Immature natural killer cell (primary cell): ENCODE results near the gene GUCY1A2. TPM values are rescaled to one million over a fixed set of nuclear protein-coding genes. Genes with fewer than 3 reads are reported as not detected.

Source experiments
- DNase-seq, 3 donors: peaks; one replicate each; pipeline ENCODE4 v3.0.0; 2022; ENCODE audit warnings: mixed read lengths in 1 of 3
- H3K27ac Mint-ChIP-seq, 6 donors: one replicate each; pipeline ENCODE4 v1.8.0; 2020; ENCODE audit warnings: mixed read lengths in 6 of 6, mild to moderate bottlenecking in 5 of 6, inconsistent platforms in 4 of 6, moderate library complexity in 3 of 6
- H3K27me3 Mint-ChIP-seq, 3 donors: one replicate each; pipeline ENCODE4 v1.8.0; 2020 to 2021; ENCODE audit warnings: low read depth in 3 of 3, mild to moderate bottlenecking in 3 of 3, mixed read lengths in 3 of 3, moderate library complexity in 3 of 3, inconsistent platforms in 1 of 3
- H3K36me3 Mint-ChIP-seq, 3 donors: one replicate each; pipeline ENCODE4 v1.8.0; 2020; ENCODE audit warnings: mixed read lengths in 3 of 3, inconsistent platforms in 2 of 3, mild to moderate bottlenecking in 2 of 3
- H3K4me1 Mint-ChIP-seq, 2 donors: one replicate each; pipeline ENCODE4 v1.8.0; 2020; ENCODE audit warnings: inconsistent platforms in 2 of 2, mild to moderate bottlenecking in 2 of 2, mixed read lengths in 2 of 2, moderate library complexity in 1 of 2
- H3K4me3 Mint-ChIP-seq, 5 donors: one replicate each; pipeline ENCODE4 v1.8.0; 2020; ENCODE audit warnings: mild to moderate bottlenecking in 5 of 5, mixed read lengths in 5 of 5, inconsistent platforms in 3 of 5, moderate library complexity in 3 of 5
- H3K9me3 Mint-ChIP-seq, 6 donors: one replicate each; pipeline ENCODE4 v1.8.0; 2020; ENCODE audit warnings: mild to moderate bottlenecking in 6 of 6, mixed read lengths in 6 of 6, inconsistent platforms in 4 of 6, moderate library complexity in 3 of 6
- polyA plus RNA-seq, 3 donors: library from polyadenylated mRNA; unstranded; fragments of 300-500 nt; fragmentation: Illumina TruSeq; gene quantifications; one replicate each; pipeline ENCODE4 v1.2.3, GENCODE V29; 2021

GUCY1A2 gene
- polyA plus RNA-seq, 3 donors from 2014 or later, result not detected

DNA sequence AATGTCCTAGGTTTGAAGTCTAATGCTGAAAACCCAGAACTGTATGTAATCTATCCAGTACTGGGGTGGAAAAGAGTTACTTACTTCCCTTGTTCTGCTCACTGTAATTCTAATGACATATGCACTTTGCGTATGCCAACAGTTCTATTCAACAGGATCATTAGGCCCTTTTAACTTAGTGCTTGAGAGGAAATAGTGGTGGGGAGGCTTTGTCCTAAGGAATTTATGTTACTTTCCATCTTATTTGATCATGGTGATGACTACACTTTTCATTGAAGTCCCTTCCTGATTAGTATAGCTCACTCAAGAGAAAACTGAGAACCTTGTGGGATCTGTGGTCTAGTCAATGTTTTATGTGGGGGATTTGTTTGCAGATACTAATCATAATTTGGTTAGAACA, 348.2 kb downstream of the GUCY1A2 start:
- H3K9me3 Mint-ChIP-seq, result peaks cover 17 to 47% (median 21%) of the 10 kb centered on the region in 6 donors
- no peak for DNase-seq

GRCh38 chr11:106668147-106668546, 350.1 kb downstream of the GUCY1A2 start:
- Mint-ChIP-seq H3K27ac (no peak overlapping the region), H3K4me3 (no peak overlapping the region), H3K4me1 (no peaks in the 10 kb centered on the region), H3K36me3 (peaks cover 0 to 8% (median 3%) of the 10 kb centered on the region in 3 donors), H3K27me3 (no peaks in the 10 kb centered on the region), H3K9me3 (peaks cover 20 to 50% (median 25%) of the 10 kb centered on the region in 6 donors)
- no peak for DNase-seq

More for the DNA sequence above, 348.2 kb downstream of the GUCY1A2 start:
- peaks cover 0 to 8% (median 0%) of the 10 kb centered on the region in 3 donors for H3K36me3 Mint-ChIP-seq
- no peaks in the 10 kb centered on the region for H3K27me3 Mint-ChIP-seq
- H3K4me3 Mint-ChIP-seq, result no peak overlapping the region
- H3K27ac Mint-ChIP-seq, result no peak overlapping the region
- no peaks in the 10 kb centered on the region for H3K4me1 Mint-ChIP-seq

GRCh38 chr11:106656646-106657045, 361.6 kb downstream of the GUCY1A2 start:
- Mint-ChIP-seq H3K4me1 (no peaks in the 10 kb centered on the region), H3K36me3 (no peaks in the 10 kb centered on the region), H3K27ac (no peak overlapping the region), H3K9me3 (peaks cover 0 to 57% (median 18%) of the 10 kb centered on the region in 6 donors), H3K27me3 (peaks cover 0 to 3% (median 0%) of the 10 kb centered on the region in 3 donors), H3K4me3 (no peak overlapping the region)
- DNase-seq, result no peak

DNA sequence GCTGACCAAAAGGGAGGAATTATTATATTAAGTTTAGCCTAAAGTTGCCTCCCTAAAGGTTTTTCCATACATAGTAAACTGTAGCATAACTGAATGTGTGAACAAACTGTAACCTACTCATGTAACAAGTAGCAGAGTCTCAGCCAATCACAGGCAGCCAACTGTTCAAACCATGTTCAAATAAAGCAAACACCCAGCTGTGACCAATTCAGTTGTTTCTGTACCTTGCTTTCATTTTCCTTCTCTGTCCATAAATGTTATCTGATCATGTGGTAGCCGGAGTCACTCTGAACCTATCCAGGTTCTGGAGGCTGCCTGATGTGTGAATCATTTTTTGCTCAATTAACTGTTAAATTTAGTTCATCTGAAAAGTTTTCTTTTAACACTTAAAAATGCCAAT, 373.5 kb downstream of the GUCY1A2 start:
- Mint-ChIP-seq H3K9me3 (peaks cover 6 to 35% (median 14%) of the 10 kb centered on the region in 6 donors), H3K4me1 (no peaks in the 10 kb centered on the region), H3K36me3 (no peaks in the 10 kb centered on the region), H3K27ac (no peak overlapping the region), H3K27me3 (peaks cover 0 to 1% (median 0%) of the 10 kb centered on the region in 3 donors), H3K4me3 (no peak overlapping the region)
- DNase-seq, result no peak

GRCh38 chr11:106642331-106642730, 375.9 kb downstream of the GUCY1A2 start:
- H3K27ac Mint-ChIP-seq, result no peak overlapping the region
- peaks cover 0 to 1% (median 0%) of the 10 kb centered on the region in 3 donors for H3K27me3 Mint-ChIP-seq
- H3K4me3 Mint-ChIP-seq, result no peak overlapping the region
- peaks cover 6 to 25% (median 9%) of the 10 kb centered on the region in 6 donors for H3K9me3 Mint-ChIP-seq
- H3K4me1 Mint-ChIP-seq, result no peaks in the 10 kb centered on the region
- no peaks in the 10 kb centered on the region for H3K36me3 Mint-ChIP-seq
- no peak for DNase-seq

GRCh38 chr11:106632283-106632682, 386.0 kb downstream of the GUCY1A2 start:
- H3K9me3 Mint-ChIP-seq, result peaks cover 15 to 40% (median 20%) of the 10 kb centered on the region in 6 donors
- H3K4me1 Mint-ChIP-seq, result no peaks in the 10 kb centered on the region
- H3K27ac Mint-ChIP-seq, result no peak overlapping the region
- H3K36me3 Mint-ChIP-seq, result no peaks in the 10 kb centered on the region
- no peak for DNase-seq
- no peaks in the 10 kb centered on the region for H3K27me3 Mint-ChIP-seq
- no peak overlapping the region for H3K4me3 Mint-ChIP-seq

DNA sequence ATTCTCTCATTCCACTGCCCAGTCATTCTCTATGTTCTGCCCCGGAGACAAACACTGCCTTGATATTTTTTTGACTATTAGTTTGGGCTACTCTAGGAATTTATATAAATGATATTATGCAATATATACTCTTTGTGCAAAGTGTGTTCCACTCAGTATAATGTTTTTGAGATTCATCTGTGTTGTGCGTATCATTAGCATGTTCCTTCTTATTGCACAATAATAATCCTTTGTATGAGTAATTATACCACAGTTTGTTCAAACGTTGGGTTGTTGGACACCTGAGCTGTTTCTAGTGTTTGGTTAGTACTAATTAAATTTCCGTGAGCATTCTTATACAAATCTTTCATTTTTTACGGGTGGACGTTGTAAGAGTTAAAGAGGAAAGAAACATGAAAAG, 390.6 kb downstream of the GUCY1A2 start:
- Mint-ChIP-seq H3K4me1 (no peaks in the 10 kb centered on the region), H3K27me3 (no peaks in the 10 kb centered on the region), H3K9me3 (peaks cover 20 to 57% (median 28%) of the 10 kb centered on the region in 6 donors), H3K4me3 (no peak overlapping the region), H3K36me3 (no peaks in the 10 kb centered on the region), H3K27ac (no peak overlapping the region)
- no peak for DNase-seq

GRCh38 chr11:106625566-106625965, 392.7 kb downstream of the GUCY1A2 start:
- H3K4me3 Mint-ChIP-seq, result no peak overlapping the region
- peaks cover 20 to 47% (median 32%) of the 10 kb centered on the region in 6 donors for H3K9me3 Mint-ChIP-seq
- DNase-seq, result no peak
- H3K27ac Mint-ChIP-seq, result no peak overlapping the region
- no peaks in the 10 kb centered on the region for H3K4me1 Mint-ChIP-seq
- H3K36me3 Mint-ChIP-seq, result no peaks in the 10 kb centered on the region
- H3K27me3 Mint-ChIP-seq, result peaks cover 0 to 2% (median 0%) of the 10 kb centered on the region in 3 donors

DNA sequence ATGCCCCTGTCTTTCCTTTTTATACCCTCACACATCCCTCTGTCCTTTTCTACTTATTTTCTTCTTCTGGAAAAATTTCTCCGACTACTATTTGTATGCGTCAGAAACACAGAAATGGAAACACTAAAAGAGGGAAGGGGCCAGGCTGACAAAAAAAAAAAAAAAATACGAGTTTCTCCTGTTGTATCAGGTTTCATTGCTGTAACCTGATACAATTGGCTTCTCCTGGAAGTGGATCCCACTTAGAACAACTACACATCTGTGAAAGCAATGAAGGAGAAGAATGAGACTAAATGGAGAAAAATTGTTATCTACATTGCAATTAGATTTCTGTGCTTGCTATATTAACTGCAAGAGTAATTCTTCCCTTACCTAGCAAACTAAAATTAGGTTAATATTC, 393.9 kb downstream of the GUCY1A2 start:
- H3K4me3 Mint-ChIP-seq, result no peak overlapping the region

More for the DNA sequence above, 393.9 kb downstream of the GUCY1A2 start:
- no peak overlapping the region for H3K27ac Mint-ChIP-seq
- no peak for DNase-seq
- peaks cover 0 to 2% (median 0%) of the 10 kb centered on the region in 3 donors for H3K27me3 Mint-ChIP-seq
- no peaks in the 10 kb centered on the region for H3K4me1 Mint-ChIP-seq
- peaks cover 18 to 55% (median 32%) of the 10 kb centered on the region in 6 donors for H3K9me3 Mint-ChIP-seq
- H3K36me3 Mint-ChIP-seq, result no peaks in the 10 kb centered on the region
